ENCODE measurements around the gene SATB1.

- TF ChIP-seq CTCF (conservative IDR thresholded peaks at IDR 0.05) (no peak), EZH2 (IDR thresholded peaks at IDR 0.05; ENCODE audit: low read depth) (no peak)
Measured at GRCh38 chr3:18297126-18297525, 128.0 kb downstream of the SATB1 start.

All from PC-9 (cell line).